Ishikawa (cell line): Measurements from ENCODE around the gene WNT11.

ENCODE experiments used
- CEBPB ChIP-seq: IDR thresholded peaks from 2 replicates; pipeline ENCODE4 v1.6.1; 2012
- CREB1 ChIP-seq: IDR thresholded peaks from 2 replicates; pipeline ENCODE4 v1.6.1; 2012; ENCODE audit warnings: low read depth
- EGR1 ChIP-seq: IDR thresholded peaks from 2 replicates; pipeline ENCODE4 v1.6.1; 2012
- EP300 ChIP-seq: IDR thresholded peaks from 2 replicates; pipeline ENCODE4 v1.6.1; 2012; ENCODE audit warnings: borderline replicate concordance
- FOXM1 ChIP-seq: IDR thresholded peaks from 2 replicates; pipeline ENCODE4 v1.6.1; 2012; ENCODE audit warnings: low read depth, borderline replicate concordance
- MAX ChIP-seq: IDR thresholded peaks from 2 replicates; pipeline ENCODE4 v1.6.1; 2012
- NFIC ChIP-seq: IDR thresholded peaks from 2 replicates; pipeline ENCODE4 v1.6.1; 2012
- RAD21 ChIP-seq: IDR thresholded peaks from 2 replicates; pipeline ENCODE4 v1.6.1; 2012; ENCODE audit warnings: low read depth
- REST ChIP-seq: IDR thresholded peaks from 2 replicates; pipeline ENCODE4 v1.6.1; 2012; ENCODE audit warnings: low read depth, mild to moderate bottlenecking
- TAF1 ChIP-seq: IDR thresholded peaks from 2 replicates; pipeline ENCODE4 v1.6.1; 2012; ENCODE audit warnings: low read depth, mild to moderate bottlenecking
- TCF12 ChIP-seq: IDR thresholded peaks from 2 replicates; pipeline ENCODE4 v1.6.1; 2012; ENCODE audit warnings: low read depth
- USF1 ChIP-seq: IDR thresholded peaks from 2 replicates; pipeline ENCODE4 v1.6.1; 2012
- YY1 ChIP-seq: IDR thresholded peaks from 2 replicates; pipeline ENCODE4 v1.6.1; 2012; ENCODE audit warnings: low read depth
- ZBTB7A ChIP-seq: IDR thresholded peaks from 2 replicates; pipeline ENCODE4 v1.6.1; 2012; ENCODE audit warnings: low read depth

- TF ChIP-seq TCF12 (no peak), NFIC (no peak), RAD21 (no peak), EGR1 (no peak), ZBTB7A (no peak), EP300 (no peak), YY1 (no peak), CEBPB (no peak), MAX (no peak), FOXM1 (no peak), REST (no peak), CREB1 (no peak), USF1 (no peak), TAF1 (no peak)
These were observed 49.3 kb downstream of the WNT11 start for GRCh38 chr11:76156971-76157427.
